Thymus (tissue), 11 donors: ENCODE data around the gene APOBEC3B. TPM values are rescaled to one million over a fixed set of nuclear protein-coding genes. Genes with fewer than 3 reads are reported as not detected.
"Not testable (repeated sequence)": the region's sequence is repeated elsewhere in the genome, so short reads cannot be mapped to it uniquely, and the experiment has no call there.

Experiments
- DNase-seq, 9 donors: peaks; one replicate each; pipeline ENCODE4 v3.0.0-alpha.2; 2013; ENCODE audit warnings: low spot score in 9 of 9, low read depth in 6 of 9, missing footprints in 1 of 9
- H3K27ac ChIP-seq, 2 donors: one replicate each; pipeline ENCODE4 v1.5.1; 2013; ENCODE audit warnings: control low read depth in 1 of 2, low read depth in 1 of 2, low read length in 1 of 2, mild to moderate bottlenecking in 1 of 2, moderate library complexity in 1 of 2
- H3K27me3 ChIP-seq, 2 donors: one replicate each; pipeline ENCODE4 v1.5.1; 2013; ENCODE audit warnings: low read length in 1 of 2; ENCODE audit not compliant: control insufficient read depth in 2 of 2, insufficient read depth in 1 of 2
- H3K36me3 ChIP-seq, 2 donors: one replicate each; pipeline ENCODE4 v1.5.1; 2013; ENCODE audit warnings: low read length in 1 of 2, mild to moderate bottlenecking in 1 of 2, moderate library complexity in 1 of 2; ENCODE audit not compliant: control insufficient read depth in 2 of 2, insufficient read depth in 2 of 2
- H3K4me1 ChIP-seq, 2 donors: one replicate each; pipeline ENCODE4 v1.5.1; 2013; ENCODE audit warnings: low read length in 2 of 2; ENCODE audit not compliant: control insufficient read depth in 2 of 2, insufficient read depth in 2 of 2
- H3K4me3 ChIP-seq, 2 donors: one replicate each; pipeline ENCODE4 v1.5.1; 2013; ENCODE audit warnings: low read length in 2 of 2, control low read depth in 1 of 2, mild to moderate bottlenecking in 1 of 2
- H3K9me3 ChIP-seq, 2 donors: one replicate each; pipeline ENCODE4 v1.5.1; 2013; ENCODE audit warnings: low read length in 1 of 2, mild to moderate bottlenecking in 1 of 2; ENCODE audit not compliant: control insufficient read depth in 2 of 2, insufficient read depth in 1 of 2
- WGBS: extraction: QIAGEN DNeasy Blood & Tissue Kit; methylation state at CpG from one replicate; pipeline ENCODE4 v1.1.7; 2013; 5-methylcytosine and 5-hydroxymethylcytosine counted together
- polyA plus RNA-seq: library from polyadenylated mRNA; stranded (reverse); fragments of 200-250 nt; gene quantifications from one replicate; pipeline ENCODE4 v1.2.3, GENCODE V29; 2013
- total RNA-seq: library from RNA; stranded (reverse); fragments of 120-200 nt; gene quantifications from one replicate; pipeline ENCODE4 v1.2.4, GENCODE V29; 2013
- donor health status: healthy.

APOBEC3B gene
- total and polyA plus RNA-seq, 2 donors, result 6.8 to 9.2 TPM

GRCh38 chr22:38940811-38941384 is 41.2 kb upstream of the APOBEC3B start:
- H3K9me3 ChIP-seq, result no peaks in the 10 kb centered on the region
- H3K27ac ChIP-seq, result no peak overlapping the region
- WGBS, result 95% methylated on average over 6 of the region's 6 CpGs
- no peak overlapping the region for H3K4me3 ChIP-seq
- H3K27me3 ChIP-seq, result peaks cover 0 to 38% of the 10 kb centered on the region in 2 donors
- H3K36me3 ChIP-seq, result no peaks in the 10 kb centered on the region
- DNase-seq, result no peak
- H3K4me1 ChIP-seq, result peaks cover 0 to 4% of the 10 kb centered on the region in 2 donors

- DNase-seq, result peak in 1 of 9 donors; percentile 38
- Histone ChIP-seq H3K9me3 (no peaks in the 10 kb centered on the region), H3K36me3 (no peaks in the 10 kb centered on the region), H3K4me3 (no peak overlapping the region), H3K27me3 (peaks cover 0 to 38% of the 10 kb centered on the region in 2 donors), H3K27ac (no peak overlapping the region), H3K4me1 (peaks cover 0 to 4% of the 10 kb centered on the region in 2 donors)
- WGBS, result 7% methylated on average over 13 of the region's 13 CpGs
Observed at GRCh38 chr22:38941488-38941987, 40.6 kb upstream of the APOBEC3B start.

- H3K27ac ChIP-seq, result no peak overlapping the region
- peaks cover 0 to 48% of the 10 kb centered on the region in 2 donors for H3K27me3 ChIP-seq
Observed at GRCh38 chr22:38942702-38943101, 39.4 kb upstream of the APOBEC3B start.

GRCh38 chr22:38943201-38943600 is 38.9 kb upstream of the APOBEC3B start:
- 25% methylated on average over 9 of the region's 9 CpGs for WGBS
- Histone ChIP-seq H3K9me3 (no peaks in the 10 kb centered on the region), H3K4me3 (no peak overlapping the region), H3K27ac (no peak overlapping the region), H3K27me3 (peaks cover 0 to 48% of the 10 kb centered on the region in 2 donors), H3K36me3 (no peaks in the 10 kb centered on the region), H3K4me1 (peaks cover 0 to 4% of the 10 kb centered on the region in 2 donors)
- no peak for DNase-seq

More at GRCh38 chr22:38942702-38943101, 39.4 kb upstream of the APOBEC3B start:
- no peak for DNase-seq
- H3K9me3 ChIP-seq, result no peaks in the 10 kb centered on the region
- H3K4me1 ChIP-seq, result peaks cover 0 to 4% of the 10 kb centered on the region in 2 donors
- H3K36me3 ChIP-seq, result no peaks in the 10 kb centered on the region
- no peak overlapping the region for H3K4me3 ChIP-seq
- WGBS, result 73% methylated on average over 5 of the region's 5 CpGs

GRCh38 chr22:38943882-38944281 is 38.3 kb upstream of the APOBEC3B start:
- 83% methylated on average over 3 of the region's 3 CpGs for WGBS
- no peaks in the 10 kb centered on the region for H3K9me3 ChIP-seq
- peaks cover 0 to 4% of the 10 kb centered on the region in 2 donors for H3K4me1 ChIP-seq
- no peaks in the 10 kb centered on the region for H3K36me3 ChIP-seq
- no peak overlapping the region for H3K4me3 ChIP-seq
- DNase-seq, result no peak
- no peak overlapping the region for H3K27ac ChIP-seq
- peaks cover 0 to 48% of the 10 kb centered on the region in 2 donors for H3K27me3 ChIP-seq

- 99% methylated on average over 7 of the region's 7 CpGs for WGBS
- peaks cover 0 to 4% of the 10 kb centered on the region in 2 donors for H3K4me1 ChIP-seq
- DNase-seq, result no peak
- no peaks in the 10 kb centered on the region for H3K9me3 ChIP-seq
- no peak overlapping the region for H3K27ac ChIP-seq
- no peaks in the 10 kb centered on the region for H3K36me3 ChIP-seq
- peaks cover 0 to 46% of the 10 kb centered on the region in 2 donors for H3K27me3 ChIP-seq
- H3K4me3 ChIP-seq, result no peak overlapping the region
Observed at GRCh38 chr22:38944653-38945052, 37.5 kb upstream of the APOBEC3B start.

- H3K27ac ChIP-seq, H3K9me3 ChIP-seq, H3K4me1 ChIP-seq, H3K36me3 ChIP-seq, H3K4me3 ChIP-seq, DNase-seq: not testable (repeated sequence)
- peaks cover 0 to 49% of the 10 kb centered on the region in 2 donors for H3K27me3 ChIP-seq
Observed at GRCh38 chr22:38945706-38946338, 36.3 kb upstream of the APOBEC3B start.

- Histone ChIP-seq H3K27ac (no peak overlapping the region), H3K36me3 (no peaks in the 10 kb centered on the region), H3K27me3 (peaks cover 0 to 45% of the 10 kb centered on the region in 2 donors), H3K4me1 (peaks cover 0 to 4% of the 10 kb centered on the region in 2 donors), H3K9me3 (no peaks in the 10 kb centered on the region), H3K4me3 (no peak overlapping the region)
- no peak for DNase-seq
- 96% methylated on average over 8 of the region's 8 CpGs for WGBS
Observed at GRCh38 chr22:38946771-38947170, 35.4 kb upstream of the APOBEC3B start.

GRCh38 chr22:38947321-38948140 is 34.6 kb upstream of the APOBEC3B start:
- Histone ChIP-seq H3K4me3 (no peak overlapping the region), H3K27ac (no peak overlapping the region)

More at GRCh38 chr22:38947321-38948140, 34.6 kb upstream of the APOBEC3B start:
- WGBS, result 88% methylated on average over 14 of the region's 14 CpGs
- no peak for DNase-seq
- H3K36me3 ChIP-seq, result no peaks in the 10 kb centered on the region
- peaks cover 0 to 39% of the 10 kb centered on the region in 2 donors for H3K27me3 ChIP-seq
- H3K4me1 ChIP-seq, result peaks cover 0 to 4% of the 10 kb centered on the region in 2 donors
- no peaks in the 10 kb centered on the region for H3K9me3 ChIP-seq
